ENCODE data around the gene STIP1.

The STIP1 gene

GRCh38 chr11:64165481-64165841 lies 20.5 kb upstream of the STIP1 start:
- peak overlapping the region; percentile 80 for H3K4me3 ChIP-seq (ENCODE audit: low read length)
- peaks cover 3% of the 10 kb centered on the region for H3K4me1 ChIP-seq (ENCODE audit: control insufficient read depth, insufficient read depth, low read length)
- no peaks in the 10 kb centered on the region for H3K36me3 ChIP-seq (ENCODE audit: control insufficient read depth, insufficient read depth, low read length)
- H3K27ac ChIP-seq (ENCODE audit: low read depth, low read length) = peak overlapping the region; percentile 45
- H3K9ac ChIP-seq (ENCODE audit: low read length) = peak overlapping the region; percentile 30
- H3K27me3 ChIP-seq (ENCODE audit: control insufficient read depth, insufficient read depth, low read length) = no peaks in the 10 kb centered on the region

DNA sequence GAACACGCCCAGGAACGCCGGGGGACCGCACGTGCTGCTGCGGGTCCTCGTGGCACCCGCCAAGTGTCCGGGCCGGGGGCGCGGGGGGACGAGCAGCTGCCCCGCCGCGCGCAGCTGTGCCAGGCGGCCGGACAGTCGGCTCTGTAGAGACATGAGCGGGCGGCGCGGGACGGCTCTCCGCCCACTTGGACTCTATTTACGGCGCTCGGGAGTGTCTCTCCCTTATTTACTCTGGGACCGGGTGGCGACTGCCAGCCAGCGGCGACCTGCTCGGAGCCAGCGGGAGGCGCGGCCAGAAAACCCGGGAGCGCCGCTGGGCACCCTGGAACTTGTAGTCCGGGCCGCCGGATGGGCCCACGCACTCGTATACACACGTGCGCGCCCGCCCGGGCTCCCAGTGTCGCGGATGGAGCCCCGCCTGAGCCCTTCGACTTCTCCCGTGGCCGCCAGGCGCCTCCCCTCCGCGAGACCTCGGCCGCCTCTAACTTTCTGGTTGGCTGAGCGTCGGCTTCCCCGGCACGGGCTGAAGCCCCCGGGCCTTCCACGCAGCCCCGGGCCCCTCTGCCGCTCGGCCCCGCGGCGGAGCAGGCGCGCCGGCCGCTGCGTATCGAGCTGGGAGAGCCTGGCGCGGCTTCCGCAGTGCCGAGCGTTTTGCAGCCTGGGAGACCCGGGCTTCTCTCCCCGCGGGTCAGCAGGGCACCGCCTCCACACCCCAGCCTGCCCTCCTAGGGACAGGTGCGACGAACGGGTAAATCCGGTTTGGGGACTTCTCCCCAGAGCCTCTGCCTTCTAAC lies 19.9 kb upstream of the STIP1 start, which contains the start of gene MACROD1:
Gene MACROD1 (minus strand): TSS at position 272 of the 794 bp plus-strand sequence. CDS start 119 bp downstream, at position 153.
- Histone ChIP-seq H3K4me1 (ENCODE audit: control insufficient read depth, insufficient read depth, low read length) (peaks cover 3% of the 10 kb centered on the region), H3K36me3 (ENCODE audit: control insufficient read depth, insufficient read depth, low read length) (no peaks in the 10 kb centered on the region), H3K27me3 (ENCODE audit: control insufficient read depth, insufficient read depth, low read length) (no peaks in the 10 kb centered on the region), H3K4me3 (ENCODE audit: low read length) (peak within 1 kb of the TSS; percentile 80), H3K27ac (ENCODE audit: low read depth, low read length) (peak within 1 kb of the TSS; percentile 45), H3K9ac (ENCODE audit: low read length) (peak within 1 kb of the TSS; percentile 30)

- no peaks in the 10 kb centered on the region for H3K27me3 ChIP-seq (ENCODE audit: control insufficient read depth, insufficient read depth, low read length)
- H3K9ac ChIP-seq (ENCODE audit: low read length) = no peak overlapping the region
- no peak overlapping the region for H3K4me3 ChIP-seq (ENCODE audit: low read length)
- no peaks in the 10 kb centered on the region for H3K36me3 ChIP-seq (ENCODE audit: control insufficient read depth, insufficient read depth, low read length)
- H3K4me1 ChIP-seq (ENCODE audit: control insufficient read depth, insufficient read depth, low read length) = no peaks in the 10 kb centered on the region
- no peak overlapping the region for H3K27ac ChIP-seq (ENCODE audit: low read depth, low read length)
Measured at GRCh38 chr11:64170419-64170818, 15.6 kb upstream of the STIP1 start.

GRCh38 chr11:64173616-64174355 lies 12.2 kb upstream of the STIP1 start:
- H3K36me3 ChIP-seq (ENCODE audit: control insufficient read depth, insufficient read depth, low read length) = no peaks in the 10 kb centered on the region
- H3K9ac ChIP-seq (ENCODE audit: low read length) = no peak overlapping the region
- H3K27me3 ChIP-seq (ENCODE audit: control insufficient read depth, insufficient read depth, low read length) = no peaks in the 10 kb centered on the region
- H3K4me3 ChIP-seq (ENCODE audit: low read length) = no peak overlapping the region
- H3K4me1 ChIP-seq (ENCODE audit: control insufficient read depth, insufficient read depth, low read length) = no peaks in the 10 kb centered on the region
- H3K27ac ChIP-seq (ENCODE audit: low read depth, low read length) = no peak overlapping the region

- Histone ChIP-seq H3K4me1 (ENCODE audit: control insufficient read depth, insufficient read depth, low read length) (peaks cover 13% of the 10 kb centered on the region), H3K27ac (ENCODE audit: low read depth, low read length) (no peak overlapping the region), H3K27me3 (ENCODE audit: control insufficient read depth, insufficient read depth, low read length) (no peaks in the 10 kb centered on the region), H3K9ac (ENCODE audit: low read length) (no peak overlapping the region), H3K4me3 (ENCODE audit: low read length) (no peak overlapping the region), H3K36me3 (ENCODE audit: control insufficient read depth, insufficient read depth, low read length) (no peaks in the 10 kb centered on the region)
Measured at GRCh38 chr11:64176751-64177150, 9.2 kb upstream of the STIP1 start.

GRCh38 chr11:64178203-64178602 lies 7.8 kb upstream of the STIP1 start:
- Histone ChIP-seq H3K27ac (ENCODE audit: low read depth, low read length) (no peak overlapping the region), H3K4me1 (ENCODE audit: control insufficient read depth, insufficient read depth, low read length) (peaks cover 16% of the 10 kb centered on the region), H3K4me3 (ENCODE audit: low read length) (no peak overlapping the region), H3K9ac (ENCODE audit: low read length) (no peak overlapping the region), H3K27me3 (ENCODE audit: control insufficient read depth, insufficient read depth, low read length) (no peaks in the 10 kb centered on the region), H3K36me3 (ENCODE audit: control insufficient read depth, insufficient read depth, low read length) (no peaks in the 10 kb centered on the region)

DNA sequence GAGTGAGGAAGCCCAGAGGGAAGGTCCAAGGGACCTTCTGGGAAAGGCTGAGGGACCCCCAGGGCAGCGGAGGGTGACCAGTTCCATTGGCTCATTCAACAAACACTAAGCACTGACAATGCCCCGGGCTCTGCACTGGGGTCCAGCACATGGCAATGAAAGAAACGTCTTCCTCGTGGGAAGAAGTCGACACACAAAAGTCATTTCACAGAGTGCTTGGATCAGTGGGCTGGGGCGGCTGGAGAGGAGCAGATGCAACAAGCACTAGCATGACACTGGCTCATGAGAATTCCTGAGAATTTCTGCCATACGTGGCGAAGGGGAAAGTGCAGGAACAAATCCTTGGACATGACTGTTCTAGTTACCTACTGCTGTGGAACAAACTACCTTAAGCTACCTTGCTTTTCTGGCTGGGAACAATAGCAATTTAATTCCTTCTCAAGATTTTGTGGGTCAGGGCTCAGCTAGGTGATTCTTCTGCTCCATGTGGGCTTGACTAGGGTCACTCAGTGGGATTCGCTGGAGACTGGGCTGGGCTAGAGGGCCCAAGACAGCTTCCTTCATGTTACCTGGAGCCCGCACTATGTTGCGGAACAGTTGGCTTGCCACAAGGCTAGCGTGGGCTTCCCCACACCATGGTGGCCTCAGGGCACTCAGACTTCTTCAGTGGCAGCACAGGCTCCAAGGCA lies 6.9 kb upstream of the STIP1 start:
- no peak overlapping the region for H3K4me3 ChIP-seq (ENCODE audit: low read length)
- H3K4me1 ChIP-seq (ENCODE audit: control insufficient read depth, insufficient read depth, low read length) = peaks cover 22% of the 10 kb centered on the region
- H3K27ac ChIP-seq (ENCODE audit: low read depth, low read length) = no peak overlapping the region
- H3K9ac ChIP-seq (ENCODE audit: low read length) = no peak overlapping the region
- no peaks in the 10 kb centered on the region for H3K27me3 ChIP-seq (ENCODE audit: control insufficient read depth, insufficient read depth, low read length)
- no peaks in the 10 kb centered on the region for H3K36me3 ChIP-seq (ENCODE audit: control insufficient read depth, insufficient read depth, low read length)

DNA sequence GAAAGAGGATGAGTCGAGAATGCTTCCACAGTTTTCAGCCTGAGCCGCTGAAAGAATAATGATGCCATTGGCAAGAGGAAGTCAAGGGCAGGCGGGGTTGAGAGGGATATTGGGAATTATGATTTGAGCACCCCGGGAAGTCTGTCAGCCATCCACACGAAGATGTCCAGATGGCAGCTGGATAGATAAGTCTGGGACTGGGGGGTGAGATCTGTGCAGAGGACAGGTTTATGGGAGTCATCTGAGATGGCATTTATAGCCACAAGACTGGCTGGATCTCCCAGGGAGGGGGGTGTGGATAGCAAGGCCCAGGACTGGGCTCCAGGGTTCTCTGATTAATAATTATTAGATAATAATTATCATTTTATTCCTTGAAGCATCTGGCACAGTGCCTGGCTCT lies 5.1 kb upstream of the STIP1 start:
- peak overlapping the region; percentile 83 for H3K27ac ChIP-seq (ENCODE audit: low read depth, low read length)
- no peak overlapping the region for H3K9ac ChIP-seq (ENCODE audit: low read length)
- peaks cover 25% of the 10 kb centered on the region for H3K4me1 ChIP-seq (ENCODE audit: control insufficient read depth, insufficient read depth, low read length)
- H3K36me3 ChIP-seq (ENCODE audit: control insufficient read depth, insufficient read depth, low read length) = no peaks in the 10 kb centered on the region
- H3K4me3 ChIP-seq (ENCODE audit: low read length) = no peak overlapping the region
- H3K27me3 ChIP-seq (ENCODE audit: control insufficient read depth, insufficient read depth, low read length) = peaks cover 1% of the 10 kb centered on the region

DNA sequence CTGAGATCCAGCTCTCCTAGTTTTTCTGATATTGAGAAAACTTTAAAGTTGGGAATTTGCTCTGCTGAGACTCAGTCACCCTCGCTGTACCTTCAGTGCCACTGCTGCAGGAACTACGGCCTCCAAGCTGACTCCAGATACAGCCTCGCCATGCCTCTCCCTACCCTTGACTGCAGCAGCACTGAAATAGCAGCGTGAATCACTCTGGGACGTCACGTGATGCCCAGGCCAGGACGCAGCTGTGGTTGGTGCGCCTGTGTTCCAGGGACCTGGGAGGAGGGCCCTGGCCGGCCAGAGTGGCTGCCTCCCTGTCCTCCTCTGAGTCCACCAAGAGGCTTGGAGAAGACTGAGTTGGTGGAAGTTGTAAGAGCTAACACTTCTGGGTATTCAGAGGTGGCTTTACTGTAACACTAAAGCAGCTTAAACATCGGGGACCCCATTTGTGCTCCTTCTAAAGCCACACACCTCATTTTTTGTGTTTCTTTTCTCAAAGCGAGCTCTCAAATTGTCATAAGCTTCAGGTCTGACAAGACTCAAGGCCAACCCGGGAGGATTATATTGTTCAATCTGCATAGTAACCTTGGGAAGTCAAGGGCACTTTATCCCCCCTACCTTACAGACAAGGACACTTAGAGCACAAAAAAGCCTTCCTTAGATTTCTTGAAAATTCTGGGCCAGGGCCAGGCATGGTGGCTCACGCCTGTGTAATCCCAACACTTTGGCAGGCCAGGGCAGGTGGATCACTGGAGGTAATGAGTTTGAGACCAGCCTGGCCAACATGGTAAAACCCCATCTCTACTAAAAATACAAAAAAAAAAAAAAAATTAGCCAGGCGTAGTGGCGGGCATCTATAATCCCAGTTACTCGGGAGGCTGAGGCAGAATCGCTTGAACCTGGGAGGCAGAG lies 4.2 kb upstream of the STIP1 start:
- Histone ChIP-seq H3K9ac (ENCODE audit: low read length) (peak overlapping the region; percentile 17), H3K36me3 (ENCODE audit: control insufficient read depth, insufficient read depth, low read length) (no peaks in the 10 kb centered on the region), H3K4me1 (ENCODE audit: control insufficient read depth, insufficient read depth, low read length) (peaks cover 25% of the 10 kb centered on the region), H3K4me3 (ENCODE audit: low read length) (no peak overlapping the region), H3K27ac (ENCODE audit: low read depth, low read length) (peak overlapping the region; percentile 83), H3K27me3 (ENCODE audit: control insufficient read depth, insufficient read depth, low read length) (peaks cover 1% of the 10 kb centered on the region)

- H3K27ac ChIP-seq (ENCODE audit: low read depth, low read length) = peak overlapping the region; percentile 41
- H3K36me3 ChIP-seq (ENCODE audit: control insufficient read depth, insufficient read depth, low read length) = no peaks in the 10 kb centered on the region
- H3K4me1 ChIP-seq (ENCODE audit: control insufficient read depth, insufficient read depth, low read length) = peaks cover 25% of the 10 kb centered on the region
- H3K4me3 ChIP-seq (ENCODE audit: low read length) = no peak overlapping the region
- H3K9ac ChIP-seq (ENCODE audit: low read length) = no peak overlapping the region
- peaks cover 1% of the 10 kb centered on the region for H3K27me3 ChIP-seq (ENCODE audit: control insufficient read depth, insufficient read depth, low read length)
Measured at GRCh38 chr11:64183890-64184289, 2.1 kb upstream of the STIP1 start.

GRCh38 chr11:64185175-64185692 lies 737 bp upstream of the STIP1 start:
- Histone ChIP-seq H3K4me3 (ENCODE audit: low read length) (peak overlapping the region; percentile 93), H3K4me1 (ENCODE audit: control insufficient read depth, insufficient read depth, low read length) (peaks cover 25% of the 10 kb centered on the region)

More at GRCh38 chr11:64185175-64185692, 737 bp upstream of the STIP1 start:
- peaks cover 1% of the 10 kb centered on the region for H3K27me3 ChIP-seq (ENCODE audit: control insufficient read depth, insufficient read depth, low read length)
- H3K9ac ChIP-seq (ENCODE audit: low read length) = peak overlapping the region; percentile 80
- no peaks in the 10 kb centered on the region for H3K36me3 ChIP-seq (ENCODE audit: control insufficient read depth, insufficient read depth, low read length)
- peak overlapping the region; percentile 90 for H3K27ac ChIP-seq (ENCODE audit: low read depth, low read length)
